Small intestine (tissue), 7 donors: ENCODE measurements around the gene NDUFB10. TPM values are rescaled to one million over a fixed set of nuclear protein-coding genes. Genes with fewer than 3 reads are reported as not detected.

ENCODE experiments used
- DNase-seq, 2 donors: peaks; one replicate each; pipeline versions ENCODE4 v3.0.0 to v3.0.0-alpha.2; 2013
- FAIRE-seq: peaks from 2 replicates; lab custom pipeline; 2012; peaks lifted over from hg19 to GRCh38; lab: Jason Lieb, UNC
- H3K27ac ChIP-seq, 3 donors: one replicate each; pipeline ENCODE4 v1.5.1; 2013; ENCODE audit warnings: low read length in 2 of 3, mild to moderate bottlenecking in 2 of 3, control low read depth in 1 of 3, inconsistent platforms in 1 of 3, low read depth in 1 of 3, moderate library complexity in 1 of 3
- H3K27me3 ChIP-seq, 3 donors: one replicate each; pipeline ENCODE4 v1.6.1; 2013; ENCODE audit warnings: low read length in 3 of 3, inconsistent platforms in 1 of 3; ENCODE audit not compliant: control insufficient read depth in 3 of 3, insufficient read depth in 3 of 3
- H3K36me3 ChIP-seq, 3 donors: one replicate each; pipeline ENCODE4 v1.6.1; 2013; ENCODE audit warnings: low read length in 3 of 3, inconsistent platforms in 1 of 3, low read depth in 1 of 3, mild to moderate bottlenecking in 1 of 3, moderate library complexity in 1 of 3; ENCODE audit not compliant: control insufficient read depth in 3 of 3, insufficient read depth in 2 of 3
- H3K4me1 ChIP-seq, 3 donors: one replicate each; pipeline ENCODE4 v1.6.1; 2013; ENCODE audit warnings: low read length in 2 of 3, inconsistent platforms in 1 of 3, low read depth in 1 of 3, mild to moderate bottlenecking in 1 of 3, moderate library complexity in 1 of 3; ENCODE audit not compliant: control insufficient read depth in 3 of 3, insufficient read depth in 2 of 3
- H3K4me3 ChIP-seq, 3 donors: one replicate each; pipeline ENCODE4 v1.5.1; 2013; ENCODE audit warnings: low read length in 3 of 3, control low read depth in 1 of 3, inconsistent platforms in 1 of 3, low read depth in 1 of 3, mild to moderate bottlenecking in 1 of 3, moderate library complexity in 1 of 3
- H3K9me3 ChIP-seq, 2 donors: one replicate each; pipeline ENCODE4 v1.6.1; 2013; ENCODE audit warnings: low read depth in 1 of 2, low read length in 1 of 2; ENCODE audit not compliant: control insufficient read depth in 2 of 2, insufficient read depth in 1 of 2
- WGBS, 3 donors: extraction: QIAGEN DNeasy Blood & Tissue Kit; methylation state at CpG; one replicate each; pipeline ENCODE4 v1.1.7; 2013; 5-methylcytosine and 5-hydroxymethylcytosine counted together
- polyA plus RNA-seq, 4 donors: library from polyadenylated mRNA; stranded (reverse) in 3 of 4; unstranded in 1 of 4; fragments of 200-250 nt in 3 of 4; fragments of 120-200 nt in 1 of 4; gene quantifications; one replicate each; pipeline versions ENCODE4 v1.2.1 to v1.2.3, GENCODE V29; 2013
- donor health status: healthy with polysubstance abuse.
- donor health status: control.
- donor health status: control.
- donor health status: Bipolar disorder and iron deficiency.
- donor health status: healthy.

Gene NDUFB10
- polyA plus RNA-seq, 4 donors, result 132 to 544 (median 376) TPM

DNA sequence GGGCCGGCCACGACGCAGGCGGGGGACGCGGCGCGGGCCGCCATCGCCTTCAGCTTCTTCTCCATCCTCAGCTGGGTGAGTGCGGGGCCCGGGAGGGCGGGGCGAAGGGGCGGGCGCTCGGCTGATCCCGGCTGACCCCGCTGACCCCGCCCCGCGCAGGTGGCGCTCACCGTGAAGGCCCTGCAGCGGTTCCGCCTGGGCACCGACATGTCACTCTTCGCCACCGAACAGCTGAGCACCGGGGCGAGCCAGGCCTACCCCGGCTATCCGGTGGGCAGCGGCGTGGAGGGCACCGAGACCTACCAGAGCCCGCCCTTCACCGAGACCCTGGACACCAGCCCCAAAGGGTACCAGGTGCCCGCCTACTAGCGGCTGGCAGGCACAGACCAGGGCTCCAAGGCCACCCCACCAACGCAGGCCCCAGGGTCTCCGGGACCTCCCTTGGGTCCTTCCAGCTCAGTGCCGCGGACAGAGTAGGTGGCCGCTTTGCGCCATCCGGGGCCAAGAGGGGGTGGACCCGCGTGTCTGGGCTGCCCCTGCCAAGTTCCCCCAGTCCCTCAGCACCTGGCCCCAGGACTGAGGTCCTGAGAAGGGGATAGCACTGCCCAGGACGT is 33.5 kb downstream of the NDUFB10 start:
- Histone ChIP-seq H3K27me3 (peaks cover 3 to 35% (median 15%) of the 10 kb centered on the region in 3 donors), H3K9me3 (peaks cover 0 to 7% of the 10 kb centered on the region in 2 donors), H3K36me3 (peaks cover 0 to 23% (median 3%) of the 10 kb centered on the region in 3 donors), H3K4me3 (no peak overlapping the region), H3K27ac (peak overlapping the region in 1 of 3 donors; percentile 48), H3K4me1 (peaks cover 0 to 21% (median 0%) of the 10 kb centered on the region in 3 donors)
- FAIRE-seq (no peak), DNase-seq (no peak)
- 52 to 70% (median 59%) methylated on average over 30 to 50 of the region's 50 CpGs for WGBS, 3 donors

- peak in 1 of 2 donors; percentile 17 for DNase-seq
- no peak overlapping the region for H3K4me3 ChIP-seq
- H3K27me3 ChIP-seq, result peaks cover under 1 to 25% (median 14%) of the 10 kb centered on the region in 3 donors
- peaks cover 0 to 21% (median 0%) of the 10 kb centered on the region in 3 donors for H3K4me1 ChIP-seq
- H3K9me3 ChIP-seq, result peaks cover 0 to 7% of the 10 kb centered on the region in 2 donors
- H3K36me3 ChIP-seq, result peaks cover 3 to 30% (median 3%) of the 10 kb centered on the region in 3 donors
- no peak overlapping the region for H3K27ac ChIP-seq
- FAIRE-seq, result no peak
- 49 to 59% (median 51%) methylated on average over 2 of the region's 2 CpGs for WGBS, 3 donors
These were observed 34.4 kb downstream of the NDUFB10 start for GRCh38 chr16:1993731-1994131.

DNA sequence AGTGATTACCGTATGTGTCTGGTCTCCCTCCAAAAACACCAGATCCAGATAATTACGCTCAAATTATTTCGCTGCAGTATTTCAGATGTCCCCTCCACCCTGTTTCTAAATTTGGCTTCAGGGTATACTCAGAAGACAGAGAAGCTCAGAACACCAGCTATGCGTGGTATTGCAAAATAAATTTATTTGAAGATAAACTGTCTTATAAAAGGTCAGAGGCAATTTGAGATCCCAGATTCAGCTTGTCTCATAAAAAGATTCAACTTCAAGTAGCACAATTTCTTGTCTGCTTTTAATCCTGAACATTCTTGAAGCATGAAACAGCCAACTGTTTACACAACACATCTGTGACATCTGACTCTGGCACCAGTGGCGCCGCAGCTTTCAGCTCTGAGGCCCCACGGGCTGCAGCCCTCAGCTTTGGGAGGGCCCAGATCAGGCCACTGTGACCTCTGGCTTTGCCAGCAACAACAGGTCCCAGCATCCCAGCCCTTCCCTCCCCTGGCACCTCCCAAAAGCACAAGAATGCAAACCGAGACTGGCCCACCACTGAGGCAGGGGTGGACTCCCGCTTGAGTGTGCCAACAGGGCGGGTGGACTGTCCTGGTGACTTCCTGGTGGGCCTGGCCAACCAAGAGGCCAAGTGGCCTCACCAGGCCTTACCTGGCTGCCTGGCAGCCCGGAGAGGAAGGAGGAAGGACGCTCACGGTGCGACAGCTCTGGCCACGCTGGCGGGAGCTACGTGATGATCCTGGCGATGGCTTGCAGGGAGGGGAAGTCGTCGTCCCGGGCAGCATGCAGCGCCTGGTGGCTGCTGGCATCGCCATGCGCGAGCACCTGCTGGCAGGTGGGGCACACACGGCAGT is 38.4 kb downstream of the NDUFB10 start:
- Histone ChIP-seq H3K27ac (peak overlapping the region in 1 of 3 donors; percentile 37), H3K4me3 (no peak overlapping the region), H3K27me3 (no peaks in the 10 kb centered on the region), H3K4me1 (no peaks in the 10 kb centered on the region), H3K36me3 (peaks cover 13 to 70% (median 28%) of the 10 kb centered on the region in 3 donors), H3K9me3 (peaks cover 0 to 3% of the 10 kb centered on the region in 2 donors)
- FAIRE-seq (no peak), DNase-seq (no peak)
- 79 to 89% (median 80%) methylated on average over 24 to 26 of the region's 26 CpGs for WGBS, 3 donors

- FAIRE-seq (no peak), DNase-seq (no peak)
- H3K27ac ChIP-seq, result peak overlapping the region in 1 of 3 donors; percentile 37
- H3K4me3 ChIP-seq, result no peak overlapping the region
- H3K9me3 ChIP-seq, result no peaks in the 10 kb centered on the region
- peaks cover 13 to 76% (median 28%) of the 10 kb centered on the region in 3 donors for H3K36me3 ChIP-seq
- no peaks in the 10 kb centered on the region for H3K4me1 ChIP-seq
- H3K27me3 ChIP-seq, result no peaks in the 10 kb centered on the region
- WGBS, 3 donors, result 91 to 95% (median 94%) methylated on average over 26 to 27 of the region's 27 CpGs
These were observed 39.1 kb downstream of the NDUFB10 start for GRCh38 chr16:1998360-1998835.

- no peak for FAIRE-seq
- WGBS, 3 donors, result 94 to 95% (median 95%) methylated on average over 32 to 39 of the region's 39 CpGs
- peaks cover 13 to 78% (median 28%) of the 10 kb centered on the region in 3 donors for H3K36me3 ChIP-seq
- no peaks in the 10 kb centered on the region for H3K27me3 ChIP-seq
- no peak overlapping the region for H3K4me3 ChIP-seq
- H3K9me3 ChIP-seq, result no peaks in the 10 kb centered on the region
- peaks cover 0 to 6% (median 1%) of the 10 kb centered on the region in 3 donors for H3K4me1 ChIP-seq
- DNase-seq, result no peak
- no peak overlapping the region for H3K27ac ChIP-seq
These were observed 39.8 kb downstream of the NDUFB10 start for GRCh38 chr16:1998852-1999801.

GRCh38 chr16:1999866-2000514 is 40.7 kb downstream of the NDUFB10 start:
- Histone ChIP-seq H3K27ac (no peak overlapping the region), H3K9me3 (no peaks in the 10 kb centered on the region), H3K27me3 (no peaks in the 10 kb centered on the region), H3K4me3 (no peak overlapping the region), H3K4me1 (peaks cover 0 to 10% (median 4%) of the 10 kb centered on the region in 3 donors), H3K36me3 (peaks cover 13 to 85% (median 28%) of the 10 kb centered on the region in 3 donors)
- DNase-seq, result no peak
- WGBS, 3 donors, result 85 to 91% (median 89%) methylated on average over 25 to 28 of the region's 28 CpGs
- no peak for FAIRE-seq

DNA sequence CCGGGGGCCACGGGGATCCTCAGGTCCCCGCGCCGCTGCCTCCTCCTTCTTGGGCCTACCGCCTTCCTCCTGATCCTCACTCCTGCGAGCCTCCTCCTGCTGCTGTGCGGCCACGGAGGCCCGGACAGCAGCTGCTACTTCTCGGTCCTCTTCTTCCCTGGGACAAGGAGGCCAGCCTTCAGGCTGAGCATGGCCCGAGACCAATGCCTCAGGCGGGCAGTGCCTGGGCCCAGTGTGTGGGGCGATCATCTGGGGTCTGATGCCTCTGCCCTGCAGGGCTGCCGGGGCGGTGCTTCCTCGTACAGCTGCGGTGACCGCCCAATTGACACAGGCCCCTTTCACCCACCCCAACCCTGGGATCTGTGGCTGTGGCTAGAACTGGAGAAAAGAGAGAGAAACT is 41.7 kb downstream of the NDUFB10 start:
- WGBS, 3 donors, result 95 to 97% (median 96%) methylated on average over 19 of the region's 19 CpGs
- H3K4me1 ChIP-seq, result peaks cover 0 to 10% (median 4%) of the 10 kb centered on the region in 3 donors
- H3K9me3 ChIP-seq, result no peaks in the 10 kb centered on the region
- no peak for FAIRE-seq
- H3K27ac ChIP-seq, result no peak overlapping the region
- H3K4me3 ChIP-seq, result no peak overlapping the region
- no peak for DNase-seq
- H3K36me3 ChIP-seq, result peaks cover 10 to 89% (median 28%) of the 10 kb centered on the region in 3 donors
- H3K27me3 ChIP-seq, result no peaks in the 10 kb centered on the region
